BE2C (cell line): ENCODE measurements around the gene BLTP2.
"Not testable (repeated sequence)": the region's sequence is repeated elsewhere in the genome, so short reads cannot be mapped to it uniquely, and the experiment has no call there.

Source experiments
- DNase-seq: peaks from one replicate; pipeline ENCODE4 v3.0.0-alpha.2; 2020
- H3K27me3 ChIP-seq: fragments of 250-450 bp; sonication (Bioruptor Pico); 2 replicates; pipeline ENCODE4 v1.5.1; 2020; ENCODE audit warnings: mild to moderate bottlenecking
- H3K36me3 ChIP-seq: fragments of 250-450 bp; sonication (Bioruptor Pico); 2 replicates; pipeline ENCODE4 v1.5.1; 2020; ENCODE audit warnings: mild to moderate bottlenecking
- H3K4me1 ChIP-seq: fragments of 250-450 bp; sonication (Bioruptor Pico); 2 replicates; pipeline ENCODE4 v1.5.1; 2020
- H3K4me3 ChIP-seq: 2 replicates; pipeline ENCODE4 v1.5.1; 2011; ENCODE audit warnings: low read depth, low read length
- H3K9me3 ChIP-seq: fragments of 250-450 bp; sonication (Bioruptor Pico); 2 replicates; pipeline ENCODE4 v1.5.1; 2020
- TF ChIP-seq, protein P1 (sequence below): IDR thresholded peaks from 2 replicates; pipeline ENCODE4 v1.5.1; 2012; ENCODE audit warnings: mild to moderate bottlenecking, low read depth, low read length

Gene BLTP2

DNA sequence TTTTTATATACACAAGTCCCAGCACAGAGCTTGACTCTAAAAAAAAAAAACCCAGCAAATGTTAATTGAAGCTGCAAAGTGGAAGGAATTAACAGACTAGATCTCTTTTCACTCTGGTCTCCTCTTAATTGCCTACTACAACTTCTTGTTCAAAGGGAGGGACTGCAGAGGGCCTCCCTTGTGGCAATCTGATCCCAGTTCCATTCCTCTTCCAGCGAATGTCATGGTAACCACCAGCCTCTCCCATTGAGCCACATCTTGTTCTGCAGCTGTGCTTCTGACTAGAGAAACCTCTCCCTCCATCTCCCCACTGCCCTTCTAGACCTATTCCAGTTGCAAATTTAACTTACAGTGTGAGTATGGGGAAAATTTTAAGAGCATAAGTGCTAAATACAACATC, 22.9 kb upstream of the BLTP2 start:
- Histone ChIP-seq H3K9me3 (no peaks in the 10 kb centered on the region), H3K36me3 (peaks cover 9% of the 10 kb centered on the region), H3K4me3 (no peak overlapping the region), H3K27me3 (no peaks in the 10 kb centered on the region), H3K4me1 (no peaks in the 10 kb centered on the region)
- no peak for DNase-seq
- TF ChIP-seq, protein P1, sequence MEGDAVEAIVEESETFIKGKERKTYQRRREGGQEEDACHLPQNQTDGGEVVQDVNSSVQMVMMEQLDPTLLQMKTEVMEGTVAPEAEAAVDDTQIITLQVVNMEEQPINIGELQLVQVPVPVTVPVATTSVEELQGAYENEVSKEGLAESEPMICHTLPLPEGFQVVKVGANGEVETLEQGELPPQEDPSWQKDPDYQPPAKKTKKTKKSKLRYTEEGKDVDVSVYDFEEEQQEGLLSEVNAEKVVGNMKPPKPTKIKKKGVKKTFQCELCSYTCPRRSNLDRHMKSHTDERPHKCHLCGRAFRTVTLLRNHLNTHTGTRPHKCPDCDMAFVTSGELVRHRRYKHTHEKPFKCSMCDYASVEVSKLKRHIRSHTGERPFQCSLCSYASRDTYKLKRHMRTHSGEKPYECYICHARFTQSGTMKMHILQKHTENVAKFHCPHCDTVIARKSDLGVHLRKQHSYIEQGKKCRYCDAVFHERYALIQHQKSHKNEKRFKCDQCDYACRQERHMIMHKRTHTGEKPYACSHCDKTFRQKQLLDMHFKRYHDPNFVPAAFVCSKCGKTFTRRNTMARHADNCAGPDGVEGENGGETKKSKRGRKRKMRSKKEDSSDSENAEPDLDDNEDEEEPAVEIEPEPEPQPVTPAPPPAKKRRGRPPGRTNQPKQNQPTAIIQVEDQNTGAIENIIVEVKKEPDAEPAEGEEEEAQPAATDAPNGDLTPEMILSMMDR = no peak

DNA sequence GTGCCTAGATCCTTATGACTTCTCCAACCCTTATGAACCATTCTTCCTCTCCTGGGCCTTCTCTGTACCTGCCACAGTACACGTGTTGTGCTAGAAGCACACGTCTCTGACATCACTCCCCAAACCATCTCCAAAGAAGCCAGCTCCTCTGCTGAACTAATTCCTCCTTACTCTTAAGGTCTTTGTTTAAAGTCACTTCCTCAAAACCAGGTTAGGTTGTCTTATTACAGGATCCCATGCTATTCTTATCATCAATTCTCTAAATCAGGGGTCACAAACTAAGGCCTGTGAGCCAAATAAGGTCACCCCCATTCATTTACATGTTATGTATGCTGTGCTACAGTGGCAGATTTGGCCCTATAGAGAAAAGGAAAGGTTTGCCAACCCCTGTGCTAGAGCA, 21.0 kb upstream of the BLTP2 start:
- Histone ChIP-seq H3K36me3 (no peaks in the 10 kb centered on the region; the same call in 1 of the 2 replicates), H3K4me1 (no peaks in the 10 kb centered on the region), H3K27me3 (no peaks in the 10 kb centered on the region), H3K4me3 (no peak overlapping the region), H3K9me3 (no peaks in the 10 kb centered on the region)
- DNase-seq = no peak
- TF ChIP-seq, protein P1 = no peak

DNA sequence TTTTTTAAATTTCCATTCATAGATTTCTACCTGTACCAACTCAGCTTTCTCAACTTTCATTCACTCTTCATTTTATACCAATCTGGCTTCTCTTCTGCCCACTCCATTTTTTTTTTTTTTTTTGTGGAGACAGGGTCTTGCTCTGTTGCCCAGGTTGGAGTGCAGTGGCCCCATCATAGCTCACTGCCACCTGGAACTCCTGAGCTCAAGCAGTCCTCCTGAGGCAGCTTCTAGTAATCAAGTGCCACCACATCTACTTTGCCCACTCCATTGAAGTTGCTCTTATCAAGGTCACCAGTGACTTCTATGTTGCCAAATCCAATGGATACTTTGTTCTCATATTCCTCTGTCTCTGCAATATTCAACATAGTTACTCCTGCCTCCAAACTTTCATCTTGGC, 18.8 kb upstream of the BLTP2 start:
- no peaks in the 10 kb centered on the region for H3K4me1 ChIP-seq
- H3K9me3 ChIP-seq = no peaks in the 10 kb centered on the region
- TF ChIP-seq, protein P1 = no peak
- no peak for DNase-seq
- no peaks in the 10 kb centered on the region for H3K27me3 ChIP-seq
- H3K36me3 ChIP-seq = no peaks in the 10 kb centered on the region
- H3K4me3 ChIP-seq = no peak overlapping the region

DNA sequence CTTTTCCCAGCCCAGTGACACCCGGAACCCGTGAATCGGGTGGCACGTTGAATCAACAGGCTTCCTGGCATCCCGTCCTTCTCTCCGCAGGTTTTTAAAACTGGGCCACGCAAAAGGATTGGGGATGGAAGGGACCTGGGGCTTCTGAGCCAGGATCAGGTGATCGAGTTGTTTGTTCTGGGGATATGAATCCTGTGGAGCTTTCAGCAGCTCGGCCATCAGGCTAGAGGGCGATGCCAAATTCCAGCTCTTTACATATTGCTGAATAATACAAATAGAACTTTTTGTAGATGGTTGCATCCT, 17.5 kb upstream of the BLTP2 start:
- peak overlapping the region; percentile 93 for H3K4me3 ChIP-seq
- H3K36me3 ChIP-seq = peaks cover 4% of the 10 kb centered on the region; the same call in 1 of the 2 replicates
- no peaks in the 10 kb centered on the region for H3K4me1 ChIP-seq
- TF ChIP-seq, protein P1 = no peak
- H3K27me3 ChIP-seq = no peaks in the 10 kb centered on the region
- H3K9me3 ChIP-seq = no peaks in the 10 kb centered on the region
- no peak for DNase-seq

DNA sequence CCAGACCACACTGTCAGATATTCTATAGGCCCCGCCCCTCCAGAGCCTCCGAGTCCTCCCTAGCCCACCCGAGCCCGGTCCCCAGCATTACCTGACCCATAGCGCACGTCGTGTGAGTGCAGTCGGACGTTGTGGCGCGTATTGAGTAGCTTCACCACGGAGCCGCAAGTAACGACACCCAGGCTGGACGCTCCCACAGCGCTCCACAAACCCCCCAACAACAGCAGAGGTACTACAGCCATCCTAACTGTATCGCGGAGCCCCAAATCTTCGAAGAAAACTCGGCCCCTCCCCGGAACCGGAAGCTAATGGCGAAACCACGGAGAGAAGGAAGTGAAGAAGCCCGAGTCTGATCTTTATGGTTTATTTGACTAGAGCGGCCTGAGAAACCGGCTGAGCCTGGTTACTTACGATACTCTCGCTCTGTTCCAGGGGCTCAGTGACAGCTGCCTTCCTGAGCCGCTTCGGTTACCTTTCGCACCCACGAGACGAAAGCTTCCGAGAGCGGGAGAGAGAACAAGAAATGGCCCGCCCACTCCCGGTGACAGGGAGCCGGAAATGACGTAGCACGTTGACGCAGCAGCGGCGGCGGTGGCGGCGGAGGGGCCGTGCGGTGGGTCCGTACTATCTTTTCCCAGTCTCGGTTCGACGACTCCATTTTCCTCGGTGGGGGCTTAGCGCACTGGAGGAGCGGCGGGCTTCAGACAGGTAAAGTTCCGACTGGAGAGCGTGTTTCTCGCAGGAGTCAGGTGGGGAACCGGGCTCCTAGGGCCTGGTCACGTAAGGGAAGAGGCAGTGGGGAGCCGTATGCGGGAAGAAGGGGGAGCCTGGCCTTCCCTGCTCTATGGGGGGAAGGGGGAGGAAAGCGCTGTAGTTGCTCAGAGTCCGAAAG, 16.9 kb upstream of the BLTP2 start, which contains the start of the genes SDF2 and SUPT6H:
Gene SDF2, minus strand, starts transcription at position 272 of the 892 bp plus-strand sequence. Its CDS starts 30 bp downstream, at position 242.
Gene SUPT6H, plus strand, starts transcription at position 571 of the 892 bp plus-strand sequence. CDS start 11,197 bp downstream, outside the sequence.
- no peaks in the 10 kb centered on the region for H3K9me3 ChIP-seq
- TF ChIP-seq, protein P1 = no peak
- peak; percentile 85 for DNase-seq
- H3K4me3 ChIP-seq = peak within 1 kb of the TSS; percentile 93
- peaks cover 4% of the 10 kb centered on the region; the same call in 1 of the 2 replicates for H3K36me3 ChIP-seq
- H3K4me1 ChIP-seq = no peaks in the 10 kb centered on the region
- no peaks in the 10 kb centered on the region for H3K27me3 ChIP-seq

DNA sequence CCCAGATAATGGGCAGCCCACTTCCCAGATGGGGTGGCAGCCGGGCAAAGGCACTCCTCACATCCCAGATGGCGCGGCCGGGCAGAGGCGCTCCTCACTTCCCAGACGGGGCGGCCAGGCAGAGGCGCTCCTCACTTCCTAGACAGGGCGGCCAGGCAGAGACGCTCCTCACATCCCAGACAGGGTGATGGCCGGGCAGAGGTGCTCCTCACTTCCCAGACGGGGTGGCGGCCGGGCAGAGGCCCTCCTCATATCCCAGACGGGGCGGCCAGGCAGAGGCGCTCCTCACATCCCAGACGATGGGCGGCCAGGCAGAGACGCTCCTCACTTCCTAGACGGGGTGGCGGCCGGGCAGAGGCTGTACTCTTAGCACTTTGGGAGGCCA, 14.5 kb upstream of the BLTP2 start:
- not testable (repeated sequence) for H3K27me3 ChIP-seq, H3K4me3 ChIP-seq, H3K4me1 ChIP-seq, H3K36me3 ChIP-seq, DNase-seq, H3K9me3 ChIP-seq

DNA sequence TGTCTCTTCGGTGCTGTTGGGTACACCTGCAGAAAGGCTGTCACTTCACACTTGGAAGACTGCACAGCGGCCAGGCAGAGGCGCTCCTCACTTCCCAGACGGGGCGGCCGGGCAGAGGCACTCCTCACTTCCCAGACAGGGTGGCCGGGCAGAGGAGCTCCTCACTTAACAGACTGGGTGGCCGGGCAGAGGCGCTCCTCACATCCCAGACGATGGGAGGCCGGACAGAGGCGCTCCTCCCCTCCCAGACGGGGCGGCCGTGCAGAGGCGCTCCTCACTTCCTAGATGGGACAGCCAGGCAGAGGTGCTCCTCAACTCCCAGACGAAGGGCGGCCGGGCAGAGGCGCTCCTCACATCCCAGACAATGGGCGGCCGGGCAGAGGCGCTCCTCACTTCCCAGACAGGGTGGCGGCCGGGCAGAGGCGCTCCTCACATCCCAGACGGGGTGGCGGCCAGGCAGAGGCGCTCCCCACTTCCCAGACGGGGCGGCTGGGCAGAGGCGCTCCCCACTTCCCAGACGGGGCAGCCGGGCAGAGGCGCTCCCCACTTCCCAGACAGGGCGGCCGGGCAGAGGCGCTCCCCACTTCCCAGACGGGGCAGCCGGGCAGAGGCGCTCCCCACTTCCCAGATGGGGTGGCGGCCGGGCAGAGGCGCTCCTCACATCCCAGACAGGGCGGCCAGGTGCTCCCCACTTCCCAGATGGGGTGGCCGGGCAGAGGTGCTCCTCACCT, 14.0 kb upstream of the BLTP2 start:
- DNase-seq, H3K4me1 ChIP-seq, H3K9me3 ChIP-seq, H3K36me3 ChIP-seq, H3K27me3 ChIP-seq, H3K4me3 ChIP-seq: not testable (repeated sequence)

DNA sequence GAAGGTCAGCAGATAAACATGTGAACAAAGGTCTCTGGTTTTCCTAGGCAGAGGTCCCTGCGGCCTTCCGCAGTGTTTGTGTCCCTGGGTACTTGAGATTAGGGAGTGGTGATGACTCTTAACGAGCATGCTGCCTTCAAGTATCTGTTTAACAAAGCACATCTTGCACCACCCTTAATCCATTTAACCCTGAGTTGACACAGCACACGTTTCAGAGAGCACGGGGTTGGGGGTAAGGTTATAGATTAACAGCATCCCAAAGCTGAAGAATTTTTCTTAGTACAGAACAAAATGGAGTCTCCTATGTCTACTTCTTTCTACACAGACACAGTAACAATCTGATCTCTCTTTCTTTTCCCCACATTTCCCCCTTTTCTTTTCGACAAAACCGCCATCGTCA, 13.4 kb upstream of the BLTP2 start:
- H3K4me3 ChIP-seq, H3K36me3 ChIP-seq, H3K4me1 ChIP-seq, H3K27me3 ChIP-seq, DNase-seq, H3K9me3 ChIP-seq: not testable (repeated sequence)
